NB4 (cell line): ENCODE measurements around the gene RACGAP1.

Experiments
- DNase-seq: peaks from one replicate; pipeline ENCODE4 v3.0.0; 2010; ENCODE audit warnings: low read depth
- H3K4me3 ChIP-seq: one replicate; pipeline ENCODE4 v1.5.1; 2011; ENCODE audit warnings: mild to moderate bottlenecking, low read depth, low read length, moderate library complexity
- CTCF ChIP-seq: IDR thresholded peaks from one replicate; pipeline ENCODE4 v1.5.1; 2012; ENCODE audit warnings: low read depth, low read length
- MAX ChIP-seq: IDR thresholded peaks from 2 replicates; pipeline ENCODE4 v1.6.1; 2011; ENCODE audit warnings: low read depth, low read length
- MYC ChIP-seq: IDR thresholded peaks from 2 replicates; pipeline ENCODE4 v1.6.1; 2011; ENCODE audit warnings: low read depth, low read length
- POLR2A ChIP-seq: IDR thresholded peaks from 2 replicates; pipeline ENCODE4 v1.6.1; 2011; ENCODE audit warnings: mild to moderate bottlenecking; ENCODE audit not compliant: insufficient read length; ENCODE audit errors: extremely low read depth

Gene RACGAP1

DNA sequence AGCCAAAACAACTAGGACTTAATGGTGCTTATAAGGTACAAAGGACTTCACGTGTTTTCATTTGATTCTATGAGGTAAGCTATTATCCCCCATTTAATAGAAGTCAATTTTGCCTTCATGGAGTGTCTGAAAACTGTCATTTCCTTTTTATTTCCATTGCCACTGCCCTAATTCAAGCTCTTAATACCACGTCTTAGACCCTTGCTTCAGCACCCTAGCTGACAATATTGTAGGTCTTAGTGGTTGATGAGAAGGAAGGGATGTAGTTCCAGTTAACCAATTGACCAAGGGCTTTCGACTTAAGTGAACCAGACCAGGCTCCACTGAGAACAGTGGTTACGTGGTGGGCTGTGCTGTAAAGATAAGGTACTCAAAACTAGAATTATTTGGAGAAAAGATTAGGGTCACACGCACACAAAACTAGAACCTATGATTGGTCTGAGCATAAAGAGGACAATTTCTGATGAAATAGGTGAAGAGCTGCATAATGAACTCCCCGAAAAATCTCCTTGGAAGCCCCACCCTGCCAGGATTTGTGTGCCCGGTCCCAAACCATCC lies 22.5 kb upstream of the RACGAP1 start:
- no peak for DNase-seq
- TF ChIP-seq MYC = no peak
- TF ChIP-seq CTCF = no peak
- no peak for TF ChIP-seq POLR2A
- TF ChIP-seq MAX = no peak
- H3K4me3 ChIP-seq = no peak overlapping the region

DNA sequence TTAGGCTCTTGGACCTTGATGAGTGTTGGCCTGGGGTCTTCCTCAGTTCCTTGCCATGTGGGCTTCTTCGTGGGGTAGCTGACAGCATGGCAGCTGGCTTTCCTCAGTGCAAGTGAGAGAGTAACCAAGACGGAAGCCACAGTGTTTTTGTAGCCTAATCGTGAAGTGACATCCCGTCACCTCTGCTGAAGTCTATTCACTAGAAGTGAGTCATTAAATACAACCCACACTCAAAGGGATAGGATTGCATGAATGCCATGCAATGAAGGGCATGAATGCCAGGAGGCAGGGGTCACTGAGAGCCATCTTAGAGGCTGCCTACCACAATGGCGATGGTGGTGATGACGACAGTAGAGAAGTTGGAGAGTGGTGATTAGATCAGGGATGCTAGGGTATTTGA lies 18.6 kb upstream of the RACGAP1 start:
- DNase-seq = no peak
- TF ChIP-seq CTCF = no peak
- TF ChIP-seq POLR2A = no peak
- TF ChIP-seq MAX = no peak
- TF ChIP-seq MYC = no peak

GRCh38 chr12:50043308-50043707 lies 18.0 kb upstream of the RACGAP1 start:
- TF ChIP-seq CTCF (no peak), POLR2A (no peak), MYC (no peak), MAX (no peak)
- DNase-seq = no peak
- H3K4me3 ChIP-seq = no peak overlapping the region

More for the DNA sequence above, 18.6 kb upstream of the RACGAP1 start:
- no peak overlapping the region for H3K4me3 ChIP-seq

- no peak overlapping the region for H3K4me3 ChIP-seq
- no peak for TF ChIP-seq CTCF
- TF ChIP-seq POLR2A = no peak
- no peak for TF ChIP-seq MYC
- no peak for TF ChIP-seq MAX
- DNase-seq = peak; percentile 36
Observed at GRCh38 chr12:50042693-50043092, 17.4 kb upstream of the RACGAP1 start.

- DNase-seq = no peak
- TF ChIP-seq MYC = no peak
- TF ChIP-seq MAX = no peak
- TF ChIP-seq POLR2A = no peak
- TF ChIP-seq CTCF = no peak
- H3K4me3 ChIP-seq = no peak overlapping the region
Observed at GRCh38 chr12:50041962-50042361, 16.7 kb upstream of the RACGAP1 start.
